Hepatocyte (in vitro differentiated cells): ENCODE results near the gene PSG5. TPM values are rescaled to one million over a fixed set of nuclear protein-coding genes. Genes with fewer than 3 reads are reported as not detected.
"Not testable (repeated sequence)": the region's sequence is repeated elsewhere in the genome, so short reads cannot be mapped to it uniquely, and the experiment has no call there.

ENCODE experiments used
- DNase-seq: peaks from one replicate; pipeline ENCODE4 v3.0.0-alpha.2; 2016; ENCODE audit warnings: low spot score
- H2AFZ ChIP-seq: fragments of 200-600 bp; sonication (generic); 2 replicates; pipeline ENCODE4 v1.6.0; 2016; ENCODE audit warnings: antibody characterized with exemption, mild to moderate bottlenecking
- H3K27ac ChIP-seq: fragments of 200-600 bp; sonication (generic); 2 replicates; pipeline ENCODE4 v1.5.1; 2016; ENCODE audit warnings: mild to moderate bottlenecking
- H3K27me3 ChIP-seq: fragments of 200-600 bp; sonication (generic); 2 replicates; pipeline ENCODE4 v1.6.1; 2016
- H3K36me3 ChIP-seq: fragments of 200-600 bp; sonication (generic); replicated peaks from 2 replicates; pipeline ENCODE4 v1.5.1; 2016; ENCODE audit warnings: low read depth; ENCODE audit not compliant: insufficient read depth
- H3K4me1 ChIP-seq: fragments of 200-600 bp; sonication (generic); 2 replicates; pipeline ENCODE4 v1.5.1; 2016; ENCODE audit warnings: mild to moderate bottlenecking, moderate library complexity; ENCODE audit not compliant: insufficient read depth
- H3K4me2 ChIP-seq: fragments of 200-600 bp; sonication (generic); 2 replicates; pipeline ENCODE4 v1.6.0; 2016
- H3K4me3 ChIP-seq: fragments of 200-600 bp; sonication (generic); 2 replicates; pipeline ENCODE4 v1.5.1; 2016; ENCODE audit warnings: mild to moderate bottlenecking
- H3K79me2 ChIP-seq: fragments of 200-600 bp; sonication (generic); 2 replicates; pipeline ENCODE4 v1.6.0; 2017; ENCODE audit warnings: mild to moderate bottlenecking
- H3K9me2 ChIP-seq: fragments of 200-600 bp; sonication (generic); replicated peaks from 2 replicates; pipeline ENCODE4 v1.6.0; 2017; ENCODE audit warnings: mild to moderate bottlenecking; ENCODE audit not compliant: insufficient read depth
- H3K9me3 ChIP-seq: fragments of 200-600 bp; sonication (generic); 2 replicates; pipeline ENCODE4 v1.5.1; 2016; ENCODE audit warnings: low read depth, mild to moderate bottlenecking
- H4K20me1 ChIP-seq: fragments of 200-600 bp; sonication (generic); 2 replicates; pipeline ENCODE4 v1.6.0; 2016; ENCODE audit warnings: mild to moderate bottlenecking; ENCODE audit not compliant: insufficient read depth, poor library complexity, severe bottlenecking
- WGBS: methylation state at CpG from one replicate; pipeline ENCODE4 v1.1.6; 2016; ENCODE audit warnings: low lambda C conversion rate; ENCODE audit errors: missing lambda C conversion rate; 5-methylcytosine and 5-hydroxymethylcytosine counted together
- polyA plus RNA-seq: library from polyadenylated mRNA; unstranded; fragments of >200 nt; fragmentation: Nextera tagmentation; extraction: Ambion mirVana; gene quantifications from 2 replicates; pipeline ENCODE4 v1.2.1, GENCODE V29; 2016
- total RNA-seq: library from RNA; depleted of rRNA; stranded (reverse); fragments of >200 nt; gene quantifications from 2 replicates; pipeline ENCODE4 v1.2.3, GENCODE V29; 2014

Gene PSG5
- total and polyA plus RNA-seq, 2 experiments from 2014 or later: 0.23 to 0.27 TPM

GRCh38 chr19:43197666-43198397 is 11.5 kb upstream of the PSG5 start:
- WGBS: 78% methylated on average over 4 of the region's 7 CpGs
- not testable (repeated sequence) for H3K27me3 ChIP-seq, H3K79me2 ChIP-seq, H3K36me3 ChIP-seq, H3K4me1 ChIP-seq, H3K4me2 ChIP-seq, H3K9me2 ChIP-seq, H3K9me3 ChIP-seq, H4K20me1 ChIP-seq, H2AFZ ChIP-seq, DNase-seq, H3K4me3 ChIP-seq, H3K27ac ChIP-seq

- H3K9me3 ChIP-seq, DNase-seq, H2AFZ ChIP-seq, H3K4me2 ChIP-seq, H3K79me2 ChIP-seq, H4K20me1 ChIP-seq, H3K4me1 ChIP-seq, H3K36me3 ChIP-seq, H3K27ac ChIP-seq, H3K9me2 ChIP-seq, H3K4me3 ChIP-seq, H3K27me3 ChIP-seq: not testable (repeated sequence)
- 73% methylated on average over 7 of the region's 7 CpGs for WGBS
Observed at GRCh38 chr19:43194397-43194796, 8.1 kb upstream of the PSG5 start.

- 54% methylated on average over 4 of the region's 4 CpGs for WGBS
- not testable (repeated sequence) for H3K4me1 ChIP-seq, H3K9me2 ChIP-seq, DNase-seq, H3K9me3 ChIP-seq, H3K27ac ChIP-seq, H3K79me2 ChIP-seq, H3K4me3 ChIP-seq, H2AFZ ChIP-seq, H4K20me1 ChIP-seq, H3K36me3 ChIP-seq, H3K27me3 ChIP-seq, H3K4me2 ChIP-seq
Observed at GRCh38 chr19:43192381-43193155, 6.2 kb upstream of the PSG5 start.

DNA sequence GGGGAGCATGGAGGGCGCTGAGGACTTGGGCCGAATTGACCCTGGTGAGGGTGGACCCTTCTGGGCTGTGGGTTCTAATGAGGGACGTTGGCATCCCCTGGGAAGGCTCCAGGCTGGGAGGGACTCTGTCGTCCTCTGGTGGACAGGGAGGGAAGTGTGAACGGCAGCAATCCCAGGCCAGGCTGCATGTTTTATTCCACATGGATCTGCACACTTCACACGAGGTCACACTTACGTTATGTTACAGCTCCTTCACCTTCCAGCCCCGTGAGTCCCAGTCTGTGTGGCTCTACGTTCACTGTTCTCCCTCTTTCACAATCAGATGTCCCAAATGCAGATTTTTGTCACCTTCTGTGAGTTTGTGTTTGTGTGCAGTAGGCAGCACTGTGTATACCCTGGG is 1.8 kb upstream of the PSG5 start:
- DNase-seq, H3K4me1 ChIP-seq, H3K27ac ChIP-seq, H3K9me3 ChIP-seq, H2AFZ ChIP-seq, H4K20me1 ChIP-seq, H3K4me2 ChIP-seq, H3K9me2 ChIP-seq, H3K79me2 ChIP-seq, H3K4me3 ChIP-seq, H3K27me3 ChIP-seq, H3K36me3 ChIP-seq: not testable (repeated sequence)
- WGBS: 52% methylated on average over 9 of the region's 9 CpGs

DNA sequence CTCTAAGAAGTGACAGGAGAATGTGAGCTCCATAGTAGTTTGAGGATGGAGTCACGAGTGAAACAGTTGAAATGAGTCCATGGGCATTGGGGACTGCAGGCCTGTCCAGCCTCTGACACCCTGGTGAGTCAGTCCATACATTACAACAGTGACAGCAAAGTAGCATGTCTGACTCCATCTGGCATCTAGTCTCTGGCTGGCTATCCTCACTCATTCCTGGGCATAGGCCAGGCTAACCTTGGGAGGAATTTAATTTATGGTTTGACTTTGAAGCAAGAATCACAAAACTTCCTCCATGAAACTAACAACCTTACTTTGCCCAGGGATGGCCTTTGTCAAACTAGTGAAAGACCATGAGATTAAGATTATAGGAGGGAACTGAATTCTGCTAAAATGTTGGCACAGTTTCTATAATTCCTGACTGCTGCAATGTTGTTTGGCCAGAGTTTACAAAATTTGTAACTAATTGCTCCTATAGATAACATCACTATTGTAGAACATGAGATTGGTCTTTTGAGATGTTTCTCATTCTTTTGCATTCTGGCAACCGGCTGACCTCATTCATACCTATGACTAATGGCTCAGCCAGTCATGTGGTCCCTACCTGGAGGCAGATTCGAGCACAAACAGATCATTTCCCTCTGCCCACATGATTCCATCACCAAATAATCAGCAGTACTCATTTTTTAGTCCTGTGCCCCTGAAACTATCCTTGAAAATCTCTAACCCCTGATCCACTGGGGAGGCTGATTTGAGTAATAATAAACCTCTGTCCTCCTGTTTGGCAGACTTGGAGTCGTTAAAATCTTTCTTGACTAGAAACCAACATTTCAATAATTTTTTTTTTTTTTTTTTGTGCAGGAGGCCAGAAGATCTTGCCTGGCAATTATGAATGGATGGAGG is 4.2 kb downstream of the PSG5 start:
- H3K79me2 ChIP-seq, H4K20me1 ChIP-seq, H3K27me3 ChIP-seq, H3K9me2 ChIP-seq, H2AFZ ChIP-seq, H3K27ac ChIP-seq, H3K4me1 ChIP-seq, H3K4me2 ChIP-seq, H3K4me3 ChIP-seq, H3K9me3 ChIP-seq, H3K36me3 ChIP-seq, DNase-seq: not testable (repeated sequence)
- 43% methylated on average over 4 of the region's 4 CpGs for WGBS

DNA sequence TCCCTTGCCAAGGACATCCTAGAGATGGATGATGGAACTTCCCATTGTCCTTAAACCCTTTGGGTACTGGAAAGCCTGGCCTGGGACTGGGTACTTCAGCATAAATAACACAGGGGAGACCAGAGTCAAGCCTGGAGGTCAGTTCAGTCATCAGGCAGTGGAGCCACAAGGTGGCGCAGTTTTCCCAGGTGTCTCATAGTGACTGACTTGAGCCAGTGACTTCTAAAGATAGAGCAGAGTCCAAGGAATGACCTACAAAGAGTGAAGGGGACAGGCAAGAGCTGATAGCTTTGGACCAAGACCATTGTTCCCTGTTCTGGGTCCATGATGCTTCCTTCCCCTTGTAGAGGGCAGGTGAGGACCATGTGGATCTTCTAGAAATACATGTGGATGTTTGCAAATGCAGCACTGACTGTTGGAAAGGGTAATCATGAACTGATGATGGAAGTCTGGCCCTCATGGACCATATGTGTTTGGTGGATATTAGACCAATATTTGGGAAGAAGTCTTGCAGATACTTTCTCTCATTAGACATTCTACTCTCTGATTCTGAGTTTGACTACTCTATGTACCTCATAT is 6.7 kb downstream of the PSG5 start:
- not testable (repeated sequence) for DNase-seq, H3K27me3 ChIP-seq, H3K27ac ChIP-seq, H2AFZ ChIP-seq, H3K79me2 ChIP-seq, H3K36me3 ChIP-seq, H3K4me3 ChIP-seq, H3K9me3 ChIP-seq, H3K9me2 ChIP-seq, H3K4me2 ChIP-seq, H4K20me1 ChIP-seq, H3K4me1 ChIP-seq
- 24% methylated on average over 1 of the region's 1 CpG for whole genome bisulfite sequencing

DNA sequence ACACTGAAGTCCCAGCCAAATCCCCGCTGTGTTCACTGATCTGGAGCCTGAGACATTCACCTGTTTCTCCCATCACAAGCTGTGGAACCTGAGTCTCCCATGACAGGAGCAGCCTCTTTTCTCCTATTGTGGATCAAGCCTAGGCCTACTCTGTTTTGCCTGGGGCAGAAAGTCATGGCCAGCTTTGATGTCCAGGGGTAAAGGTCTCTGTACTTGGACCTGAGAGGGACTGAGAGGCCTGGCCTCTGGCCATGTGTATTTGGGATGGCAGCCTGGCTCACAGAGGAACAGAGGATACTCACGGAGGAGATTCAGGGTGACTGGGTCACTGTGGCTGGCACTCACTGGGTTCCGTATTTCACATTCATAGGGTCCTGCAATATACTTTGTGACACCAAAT is 7.8 kb downstream of the PSG5 start:
- not testable (repeated sequence) for H3K4me1 ChIP-seq, H2AFZ ChIP-seq, H3K9me3 ChIP-seq, H3K27me3 ChIP-seq, H3K4me3 ChIP-seq, H4K20me1 ChIP-seq, H3K9me2 ChIP-seq, H3K27ac ChIP-seq, H3K36me3 ChIP-seq, H3K79me2 ChIP-seq, H3K4me2 ChIP-seq, DNase-seq
- WGBS: 75% methylated on average over 3 of the region's 3 CpGs

DNA sequence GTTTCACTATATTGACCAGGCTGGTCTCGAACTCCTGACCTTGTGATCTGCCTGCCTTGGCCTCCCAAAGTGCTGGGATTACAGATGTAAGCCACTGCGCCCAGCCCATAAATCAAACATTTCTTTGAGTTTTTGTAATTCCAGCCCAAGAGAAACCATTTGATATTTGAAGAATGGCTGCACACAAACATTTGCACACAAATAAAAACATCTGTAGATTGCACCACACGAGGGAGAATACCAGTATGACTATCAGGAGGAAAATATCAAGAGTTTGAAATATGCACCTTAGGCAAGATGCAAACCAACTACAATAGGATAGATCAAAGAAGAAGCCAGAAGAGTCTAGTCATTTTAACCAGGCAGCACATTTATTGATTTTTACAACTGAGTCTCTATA is 20.4 kb downstream of the PSG5 start:
- H3K4me2 ChIP-seq, H3K9me3 ChIP-seq, H3K4me1 ChIP-seq, H3K36me3 ChIP-seq, DNase-seq, H3K27me3 ChIP-seq, H3K79me2 ChIP-seq, H4K20me1 ChIP-seq, H2AFZ ChIP-seq, H3K4me3 ChIP-seq, H3K9me2 ChIP-seq, H3K27ac ChIP-seq: not testable (repeated sequence)
- 61% methylated on average over 3 of the region's 3 CpGs for WGBS
